Activated CD4-positive, alpha-beta T cell treated with anti-CD3 and anti-CD28 coated beads, Interleukin-10, Interleukin-2, amounts not matched to agents 100 ng/mL and 50 ng/mL, durations not matched to agents 16 hours and 8 hours (primary cell): ENCODE data around the gene GALNT2.
A peak's percentile ranks its signal among the peaks of the same experiment; 100 is the strongest.

Experiments
- DNase-seq: peaks from one replicate; pipeline ENCODE4 v3.0.0-alpha.2; 2020

GALNT2 gene

DNA sequence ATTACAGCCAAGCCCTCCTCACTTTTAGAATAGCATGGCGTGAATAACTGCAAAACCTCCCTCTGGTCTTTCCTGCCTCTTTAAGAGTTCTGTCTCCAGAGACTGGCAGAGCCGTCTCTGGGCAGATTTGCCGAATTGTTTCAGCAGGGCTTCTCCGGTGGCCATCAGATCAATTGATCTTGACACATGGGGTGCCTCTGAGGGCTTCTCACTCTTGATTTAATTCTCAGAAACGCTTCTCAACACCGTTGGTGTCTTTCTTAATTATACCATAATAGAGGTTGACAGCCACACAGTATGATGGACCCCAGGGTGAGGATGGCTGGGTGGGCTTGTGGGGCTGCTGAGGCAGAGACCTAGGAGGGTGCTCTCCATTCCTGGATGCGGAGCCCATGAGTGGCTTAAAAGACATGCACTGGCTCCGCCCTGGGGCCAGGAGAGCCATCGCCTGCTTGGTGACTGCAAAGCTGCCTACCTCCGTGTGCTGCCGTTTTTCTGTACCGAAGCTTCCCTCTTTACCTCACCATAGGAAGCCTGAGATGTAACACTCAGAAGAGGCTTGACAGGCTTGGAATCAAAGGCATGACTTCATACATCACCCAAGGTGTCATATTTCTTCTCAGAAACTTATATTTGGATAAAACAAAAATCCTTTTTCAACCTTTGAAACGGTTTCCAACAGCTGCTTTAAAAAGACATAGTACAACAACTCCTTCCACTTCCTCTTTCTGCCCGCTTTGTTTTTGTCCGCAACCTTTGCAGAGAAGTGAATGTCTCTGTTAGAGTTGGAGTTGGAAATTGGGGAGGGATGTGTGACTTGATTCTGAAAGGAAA is 82.9 kb downstream of the GALNT2 start:
- no peak for DNase-seq

DNA sequence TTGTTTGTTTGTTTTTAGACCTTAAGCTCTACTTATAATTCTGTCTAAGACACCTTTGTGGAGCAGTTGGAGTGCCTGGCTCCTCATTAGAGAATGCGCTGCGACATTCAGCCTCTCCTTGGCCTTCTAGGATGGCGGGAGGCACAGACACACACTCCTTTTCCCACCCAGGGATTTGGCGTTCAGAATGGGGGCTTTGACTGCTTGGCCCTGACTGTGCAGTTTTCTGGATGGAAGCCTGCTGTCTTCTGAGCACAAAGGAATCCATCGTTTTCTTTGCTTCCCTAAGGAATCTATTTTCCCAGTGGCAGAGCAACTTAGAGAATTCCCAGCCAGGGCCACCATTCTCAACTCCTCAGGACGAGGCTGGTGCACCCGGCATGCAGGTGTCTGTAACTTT is 83.6 kb downstream of the GALNT2 start:
- DNase-seq, result no peak

DNA sequence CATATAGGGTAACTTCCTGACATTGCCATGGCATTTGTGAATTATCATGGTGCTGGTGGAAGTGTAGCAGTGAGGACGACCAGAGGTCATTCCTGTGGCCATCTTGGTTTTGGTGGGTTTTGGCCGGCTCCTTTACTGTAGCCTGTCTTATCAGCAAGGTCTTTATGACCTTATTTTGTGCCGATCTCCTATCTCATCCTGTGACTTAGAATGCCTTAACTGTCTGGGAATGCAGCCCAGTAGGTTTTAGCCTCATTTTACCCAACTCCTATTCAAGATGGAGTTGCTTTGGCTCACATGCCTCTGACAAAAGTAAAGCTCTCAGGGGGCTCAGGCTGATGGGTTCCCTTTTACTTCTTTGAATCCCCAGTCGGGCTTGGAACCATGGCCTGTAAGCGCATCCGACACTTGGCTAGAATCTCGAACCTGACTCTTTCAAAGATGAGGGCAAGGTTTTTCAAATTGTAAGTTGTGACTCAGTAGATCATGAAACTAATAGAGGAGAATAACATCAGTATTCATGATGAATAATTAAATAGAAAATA is 85.0 kb downstream of the GALNT2 start:
- no peak for DNase-seq

DNA sequence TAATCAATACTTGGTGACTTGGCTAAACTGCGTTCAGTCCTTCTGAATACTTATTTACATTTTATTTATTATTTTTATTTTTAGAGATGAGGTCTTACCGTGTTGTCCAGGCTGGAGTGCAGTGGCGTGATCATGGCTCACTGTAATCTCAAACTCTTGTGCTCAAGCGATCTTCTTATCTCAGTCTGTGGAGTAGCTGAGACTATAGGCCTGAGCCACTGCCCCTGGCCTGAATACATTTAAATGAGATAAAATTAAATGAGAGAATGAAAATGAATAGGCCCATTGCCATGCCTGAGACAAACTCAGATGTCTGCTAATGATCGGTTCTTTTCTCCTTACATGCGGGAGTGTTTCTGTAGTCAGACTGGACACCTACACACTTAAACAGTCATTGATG is 86.0 kb downstream of the GALNT2 start:
- DNase-seq, result no peak

DNA sequence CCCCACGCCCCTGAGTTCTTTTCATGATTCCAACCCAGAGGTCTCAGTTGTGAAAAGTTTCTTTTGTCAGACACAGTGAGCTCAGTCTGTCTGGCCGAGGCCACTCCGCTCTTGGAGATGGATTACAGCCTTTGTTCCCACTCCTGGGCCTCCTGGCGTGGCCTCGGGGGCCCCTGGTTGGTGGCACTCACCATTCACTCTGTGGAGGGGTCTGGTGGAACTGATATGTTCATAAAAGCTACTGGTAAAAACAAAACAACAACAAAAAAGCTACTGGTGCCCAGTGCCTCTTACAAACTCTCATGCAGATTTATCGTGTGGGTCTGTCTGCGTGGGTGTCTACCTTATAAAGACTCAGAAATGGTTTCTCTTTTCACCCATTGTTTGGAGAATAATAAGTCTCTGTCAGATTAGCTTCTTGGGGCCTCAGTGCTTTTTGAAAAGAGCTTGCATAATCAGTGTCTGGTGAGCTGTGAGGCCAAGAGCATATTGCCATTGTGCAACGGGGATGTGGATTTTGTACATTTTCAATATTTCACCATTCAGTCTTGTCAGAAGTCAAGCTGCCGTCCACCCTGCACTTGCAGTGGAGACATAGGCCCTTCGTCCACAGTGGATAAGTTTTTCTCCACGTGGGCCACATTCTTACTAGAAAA is 86.7 kb downstream of the GALNT2 start:
- DNase-seq, result no peak

DNA sequence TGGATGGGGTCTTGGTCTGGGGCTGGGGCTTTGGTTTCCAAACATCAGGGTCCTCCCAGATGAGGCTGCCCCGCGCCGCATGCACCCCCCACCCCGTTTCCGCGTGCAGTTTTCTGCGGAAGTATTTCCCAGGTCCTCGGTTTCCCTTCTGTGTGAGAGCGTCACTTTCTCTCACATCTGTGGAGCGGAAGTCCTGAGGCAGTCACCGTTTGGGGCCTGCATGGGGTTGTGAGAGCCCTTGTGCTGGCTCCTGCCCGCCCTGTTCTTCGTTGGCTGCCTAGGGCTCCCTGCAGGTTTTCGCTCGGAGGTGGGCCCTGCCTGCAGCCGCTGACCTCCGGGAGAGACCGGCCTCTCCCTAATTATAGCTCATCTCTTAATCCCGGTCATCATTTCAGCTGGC is 88.0 kb downstream of the GALNT2 start:
- no peak for DNase-seq

DNA sequence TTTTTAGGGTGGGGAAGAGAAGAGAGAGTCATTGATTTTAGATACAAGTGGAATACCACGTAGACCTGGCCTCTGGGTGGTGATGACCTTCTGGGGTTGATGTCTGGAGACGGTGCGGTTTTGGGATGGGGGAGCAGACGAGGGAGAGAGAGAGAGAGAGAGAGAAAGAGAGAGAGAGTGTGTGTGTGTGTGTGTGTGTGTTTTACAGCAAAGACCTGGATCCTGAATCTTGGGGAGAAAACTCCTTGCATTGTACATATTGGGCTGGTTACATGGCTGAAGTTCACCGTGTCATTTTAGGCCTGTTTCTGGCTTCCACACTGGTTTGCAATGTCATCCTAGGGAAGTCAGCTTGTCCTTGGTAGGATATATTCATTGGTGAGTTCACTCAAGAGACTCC is 89.0 kb downstream of the GALNT2 start:
- no peak for DNase-seq

DNA sequence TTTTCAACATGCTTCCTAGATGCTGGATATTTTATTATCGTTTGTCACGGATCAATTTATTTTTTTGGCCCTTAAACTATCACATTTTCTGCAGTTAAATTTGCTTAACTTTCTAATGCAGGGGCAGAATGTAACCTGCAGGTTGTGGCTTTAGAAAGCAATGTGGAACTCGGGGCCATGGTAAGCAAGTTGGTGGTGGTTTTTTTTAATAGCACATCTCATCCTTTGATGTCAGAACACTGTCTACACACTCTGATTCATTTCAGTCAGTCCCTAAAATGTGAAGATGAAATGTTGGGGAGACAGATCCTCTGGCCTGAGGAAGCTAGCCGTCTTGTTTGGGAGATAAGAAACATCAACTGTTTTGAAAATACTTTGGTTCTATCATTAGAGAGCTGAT is 89.5 kb downstream of the GALNT2 start:
- DNase-seq, result no peak

DNA sequence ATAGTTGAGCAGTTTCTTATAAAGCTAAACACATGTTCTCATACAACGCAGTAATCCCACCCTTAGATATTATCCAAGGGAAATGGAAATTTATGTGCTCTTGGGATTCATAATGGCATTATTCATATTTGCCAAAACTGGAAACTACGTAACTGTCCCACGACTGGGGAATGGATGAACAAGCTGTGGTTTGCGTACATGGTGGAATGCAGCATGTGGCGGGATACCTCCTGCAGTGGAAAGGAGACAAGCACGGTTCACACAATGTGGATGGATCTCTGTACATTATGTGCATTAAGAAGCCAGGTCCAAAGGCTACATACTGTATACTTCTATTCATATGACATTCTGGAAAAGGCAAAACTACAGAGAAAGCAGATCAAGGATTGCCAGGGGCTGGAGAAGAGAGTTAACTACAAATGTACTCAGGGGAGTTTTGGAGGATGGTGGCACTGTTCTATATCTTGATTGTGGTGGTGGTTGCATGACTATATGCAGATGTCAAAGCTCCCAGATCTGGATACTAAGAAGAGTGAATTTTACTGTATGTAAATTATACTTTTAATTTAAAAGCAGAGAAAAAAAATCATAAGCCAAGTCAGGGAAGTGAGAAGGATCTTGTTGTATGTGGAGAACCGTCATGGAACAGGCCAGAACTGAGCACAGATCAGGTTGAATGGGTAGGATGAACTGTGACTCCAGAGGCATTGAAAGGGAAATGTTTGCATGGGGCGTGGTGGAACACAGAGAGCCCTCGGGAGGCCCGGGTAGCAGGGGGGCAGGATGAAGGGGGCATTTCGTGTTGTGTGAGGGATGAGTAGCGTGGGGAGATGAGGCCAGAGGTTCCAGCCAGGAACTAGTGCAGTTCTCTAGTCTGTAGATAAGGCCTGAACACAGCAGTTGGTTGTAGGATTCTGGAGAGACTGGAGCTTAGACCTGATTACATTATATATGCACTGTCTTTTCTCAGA is 90.7 kb downstream of the GALNT2 start:
- DNase-seq, result no peak

DNA sequence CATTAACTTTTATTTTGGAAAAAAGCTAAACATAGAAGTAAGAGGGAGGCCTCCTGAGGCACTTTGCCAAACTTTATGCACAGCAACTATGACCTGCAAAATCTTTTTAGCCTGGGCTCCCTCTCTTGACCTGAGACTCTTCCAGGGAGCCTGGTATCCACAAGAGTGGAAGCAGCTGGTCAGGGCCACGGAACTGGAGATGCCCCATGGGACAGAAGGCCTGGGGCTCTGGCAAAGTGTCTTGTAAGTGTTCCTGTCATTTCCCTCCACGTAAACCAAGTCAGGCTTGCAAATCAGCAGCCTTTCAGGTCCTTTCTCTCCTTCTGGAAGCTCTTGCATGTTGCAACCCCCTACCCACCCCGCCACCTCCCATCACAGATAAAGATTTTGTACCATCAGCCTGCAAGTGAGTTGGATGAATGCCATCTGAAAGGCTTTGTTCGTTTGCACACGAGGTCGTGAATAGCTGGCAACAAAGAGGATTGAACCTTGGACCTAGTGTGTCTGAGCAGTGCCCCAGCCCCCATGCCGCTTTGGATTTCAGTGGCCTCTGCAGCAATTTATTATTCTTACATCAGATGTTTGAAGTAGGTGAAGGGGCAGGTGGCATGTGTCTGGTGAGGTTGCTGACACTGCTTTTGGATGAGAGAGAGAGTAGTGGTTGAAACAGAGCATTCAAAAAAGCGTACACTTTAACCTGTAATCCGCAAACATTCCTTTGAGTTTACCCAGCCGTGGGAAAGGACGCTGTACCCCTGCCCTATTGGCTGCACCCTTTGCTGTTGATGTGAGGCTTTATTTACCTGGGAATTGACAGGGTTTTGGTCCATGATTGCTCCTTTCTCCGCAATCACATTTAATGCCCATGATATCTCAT is 91.6 kb downstream of the GALNT2 start:
- DNase-seq, result no peak

DNA sequence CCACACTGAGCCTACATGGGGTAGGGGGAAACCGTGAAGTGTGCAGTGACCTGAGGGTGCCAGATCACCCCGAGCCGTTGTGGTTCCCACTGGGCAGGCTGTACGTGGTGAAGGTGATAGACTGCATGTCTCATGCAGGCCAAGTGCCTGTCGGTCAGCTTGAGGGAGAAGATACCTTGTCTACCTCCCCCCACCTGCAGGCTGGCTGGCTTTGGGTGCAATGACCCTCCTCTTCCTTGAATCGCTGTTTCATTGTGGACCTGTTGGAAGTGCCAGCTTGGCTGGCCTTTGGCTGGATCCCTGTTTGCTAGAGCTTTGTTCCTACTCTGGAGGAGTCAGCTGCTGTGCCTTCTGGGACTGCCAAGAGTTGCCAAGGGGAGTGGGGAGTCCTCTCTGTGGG is 92.5 kb downstream of the GALNT2 start:
- no peak for DNase-seq

DNA sequence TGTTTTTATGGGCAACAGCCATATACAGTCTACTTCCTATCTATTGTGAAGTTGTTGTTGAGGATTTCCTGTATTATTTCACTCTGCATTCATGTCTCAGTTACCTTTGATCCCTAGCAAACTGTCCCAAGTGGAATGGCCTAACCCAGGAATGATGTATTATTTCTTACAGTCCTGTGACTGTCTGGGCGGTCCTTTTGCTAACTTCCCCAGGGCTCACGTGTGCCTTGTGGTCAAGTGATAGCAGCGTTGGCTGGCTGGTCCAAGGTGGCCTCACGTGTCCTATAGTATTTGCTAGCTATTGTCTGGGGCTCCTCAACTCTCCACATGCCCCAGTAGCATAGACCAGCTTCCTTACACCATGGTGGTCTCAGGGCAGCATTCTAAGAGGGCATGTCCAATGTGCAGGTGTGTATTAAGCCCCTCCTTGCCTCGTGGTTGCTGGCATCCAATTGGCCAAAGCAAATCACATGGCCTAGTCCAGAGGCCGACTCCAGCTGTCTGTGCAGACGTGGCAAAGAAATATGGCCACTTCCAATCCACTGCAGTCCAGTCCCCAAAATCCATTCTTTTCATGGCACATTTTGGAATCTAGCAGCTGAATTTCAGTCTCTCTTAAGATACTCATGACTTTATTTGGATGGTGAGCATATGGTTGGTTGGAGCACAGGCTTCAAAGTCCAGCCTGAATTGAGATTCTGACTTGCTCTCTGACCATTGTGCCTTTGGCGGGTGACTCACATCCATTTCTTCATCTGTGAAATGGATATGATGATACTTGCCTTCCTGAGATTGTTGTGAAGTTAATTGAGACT is 94.1 kb downstream of the GALNT2 start:
- DNase-seq, result no peak

DNA sequence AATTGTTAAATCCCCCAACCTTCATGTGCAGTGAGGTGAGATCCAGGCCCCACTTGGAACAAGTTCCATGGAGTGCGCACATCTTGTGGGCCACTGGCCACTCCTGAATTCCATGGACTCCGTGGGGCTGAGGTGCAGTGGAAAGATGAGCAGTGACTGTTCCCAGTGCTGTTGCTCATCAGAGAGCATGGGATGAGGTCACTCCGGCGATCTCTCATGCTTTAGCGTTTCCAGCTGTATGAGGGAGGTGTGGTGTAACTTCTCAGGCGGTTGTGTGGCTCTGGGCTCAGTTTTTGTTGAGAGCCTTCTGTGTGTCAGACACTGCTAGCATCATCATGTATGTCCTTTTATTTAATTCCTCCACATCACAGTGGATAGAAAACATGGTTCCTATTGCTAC is 96.2 kb downstream of the GALNT2 start:
- DNase-seq, result no peak

DNA sequence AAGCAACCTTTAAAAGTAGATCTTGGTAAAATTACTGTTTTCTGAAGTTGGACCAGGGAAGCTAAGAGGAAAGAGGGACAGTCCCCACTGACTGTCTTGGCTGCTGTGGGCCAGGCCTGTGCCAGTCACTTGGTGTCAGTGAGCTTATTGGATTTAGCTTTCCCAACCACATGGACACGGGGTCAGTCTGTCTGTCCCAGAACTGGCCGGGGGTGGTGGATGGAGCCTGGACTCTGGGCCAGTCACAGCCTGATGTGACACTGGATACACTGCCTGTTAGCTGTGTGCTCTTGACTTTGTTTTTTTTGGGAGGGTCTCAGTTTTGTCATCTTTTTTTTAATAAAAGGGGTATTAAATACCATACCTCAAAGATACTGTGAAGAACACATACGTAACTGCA is 96.7 kb downstream of the GALNT2 start:
- DNase-seq, result no peak

DNA sequence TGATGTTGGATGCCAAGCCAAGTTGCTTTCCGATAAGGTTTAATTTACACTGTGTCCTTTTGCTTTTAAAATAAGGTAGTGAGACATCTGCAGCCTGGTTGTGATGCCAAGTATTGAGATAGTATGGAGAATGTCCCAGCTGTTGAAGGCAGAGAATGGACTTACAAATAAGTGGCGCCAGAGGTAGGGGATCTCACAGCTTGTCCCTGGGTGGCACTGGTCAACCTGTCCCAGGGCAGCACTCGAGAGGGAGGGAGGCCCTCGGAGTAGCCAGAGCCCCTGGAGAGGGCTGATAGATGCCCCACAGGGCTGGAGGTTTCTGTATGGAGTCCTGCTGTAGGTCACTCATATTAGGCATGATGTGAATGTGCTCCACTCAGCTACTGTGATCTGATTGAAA is 98.5 kb downstream of the GALNT2 start:
- no peak for DNase-seq

DNA sequence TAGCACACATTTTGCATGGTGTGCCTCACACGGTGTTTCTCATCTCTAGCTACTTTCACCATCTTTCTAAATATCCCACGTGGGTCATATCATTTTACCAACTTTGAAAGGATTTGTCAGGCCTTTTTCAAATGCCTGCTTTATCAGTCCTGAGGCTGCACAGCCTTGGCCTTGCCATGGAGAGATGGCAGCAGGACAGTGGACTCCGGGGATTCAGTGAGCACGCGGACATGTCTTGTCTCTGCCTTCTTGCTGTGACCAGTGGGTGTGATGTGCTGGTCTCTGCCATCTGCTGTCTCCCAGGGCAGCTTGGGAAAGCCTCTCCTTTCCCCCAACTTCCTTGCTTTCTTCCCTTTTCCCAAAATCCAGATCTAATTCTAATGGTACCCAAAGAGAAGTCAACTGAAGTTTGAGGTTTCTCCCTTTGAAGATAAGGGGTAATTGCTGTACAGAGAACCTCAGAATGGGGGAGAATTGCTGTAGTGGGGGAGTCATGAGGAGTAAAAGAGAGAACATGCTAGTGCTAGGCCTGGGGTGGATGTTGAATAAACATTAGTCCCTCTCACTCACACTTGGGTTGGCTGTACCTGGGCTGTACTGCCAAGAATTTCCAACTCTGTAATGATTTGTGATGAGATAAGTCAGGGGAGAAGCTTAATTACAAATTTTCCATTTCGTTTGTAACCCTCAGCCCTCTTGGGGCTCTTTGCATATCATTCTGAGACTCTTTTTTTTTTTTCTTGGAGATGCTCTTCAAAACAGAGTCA is 99.5 kb downstream of the GALNT2 start:
- DNase-seq, result no peak

DNA sequence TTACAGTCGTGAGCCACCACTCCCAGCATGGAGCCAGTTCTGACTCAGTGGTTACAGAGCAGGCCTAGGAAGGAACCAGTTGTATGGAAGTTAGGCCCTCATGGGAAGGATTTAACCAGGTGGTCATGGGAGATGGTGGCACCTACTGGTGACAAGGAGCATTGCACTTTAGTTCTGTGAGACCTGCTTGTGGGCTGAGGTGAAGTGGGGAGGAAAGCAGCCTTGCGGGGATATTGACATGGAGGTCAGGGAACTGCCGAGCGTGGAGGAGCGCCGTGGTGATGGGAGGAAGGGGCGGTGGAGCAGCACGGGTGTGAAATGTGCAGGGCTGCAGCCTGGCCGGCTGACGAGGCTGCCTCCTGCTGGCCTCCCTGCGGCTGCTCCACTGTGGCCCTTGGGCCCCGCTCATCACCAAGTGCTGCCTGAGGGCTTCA is 100.4 kb downstream of the GALNT2 start:
- peak; percentile 63 for DNase-seq

DNA sequence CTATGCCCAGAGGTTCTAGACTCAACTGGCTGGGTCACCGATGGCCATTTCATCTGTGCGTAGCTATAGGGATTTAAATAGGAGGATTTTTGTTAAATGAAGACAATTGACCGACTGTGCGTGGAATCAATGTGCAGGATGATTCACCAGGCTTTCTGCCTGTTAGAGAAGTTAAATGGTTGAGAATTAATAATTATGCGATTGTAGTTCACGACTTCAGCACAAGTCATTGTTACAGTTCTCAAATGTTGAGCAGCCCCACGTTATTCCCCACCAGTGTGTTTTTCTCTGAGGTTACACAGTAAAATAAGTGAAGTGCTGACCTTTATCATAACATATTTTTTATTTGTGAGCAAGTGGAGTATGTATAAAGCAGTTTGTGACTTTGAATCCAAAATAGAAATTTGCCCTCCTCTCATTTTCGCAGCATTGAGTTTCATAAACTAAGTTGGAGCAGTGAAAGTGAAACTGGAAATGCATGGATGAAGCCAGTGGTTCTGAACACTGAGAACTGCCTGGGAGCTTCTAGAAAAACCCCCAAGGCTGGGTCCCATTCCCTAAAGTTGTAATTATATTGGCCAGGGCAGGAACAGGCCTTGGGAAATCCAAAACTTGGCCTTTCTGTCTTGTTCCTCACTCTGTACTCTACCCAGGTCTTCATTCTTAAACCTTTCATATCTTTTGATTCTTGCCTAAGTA is 102.6 kb downstream of the GALNT2 start:
- DNase-seq, result no peak

DNA sequence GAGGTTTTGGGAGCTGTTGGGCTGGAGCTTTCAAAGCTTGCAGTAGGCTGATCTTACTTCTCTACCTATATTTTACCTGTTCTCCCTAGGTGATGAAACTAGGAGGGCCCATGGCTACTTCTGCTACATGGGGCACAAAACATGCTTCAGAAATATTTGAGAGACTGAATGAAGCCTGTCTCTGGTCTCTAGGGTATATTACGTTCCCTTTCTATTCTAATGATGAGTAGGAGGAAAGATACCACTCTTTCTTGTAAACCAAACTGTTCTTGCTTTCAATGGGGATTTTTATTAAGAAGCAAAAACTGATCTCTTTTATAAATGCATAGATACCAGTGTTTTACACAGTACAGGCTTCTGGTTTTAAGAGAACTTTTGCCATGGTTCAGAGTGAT is 103.1 kb downstream of the GALNT2 start:
- no peak for DNase-seq

DNA sequence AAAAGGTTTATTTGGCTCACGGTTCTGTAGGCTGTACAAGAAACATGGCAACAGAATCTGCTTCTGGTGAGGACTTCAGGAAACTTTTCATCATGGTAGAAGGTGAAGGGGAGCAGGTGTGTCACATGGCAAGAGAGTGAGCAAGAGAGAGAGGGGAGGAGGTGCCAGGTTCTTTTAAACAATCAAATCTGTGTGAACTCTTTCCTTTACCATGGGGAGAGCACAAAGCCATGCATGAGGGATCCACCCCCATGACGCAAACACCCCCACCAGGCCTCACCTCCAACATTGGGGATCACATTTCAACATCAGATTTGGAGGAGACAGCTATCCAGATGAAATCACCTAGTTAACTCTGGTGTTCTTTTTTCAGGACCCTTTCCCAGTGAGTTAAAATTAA is 103.6 kb downstream of the GALNT2 start:
- DNase-seq, result no peak
